GM19452 (cell line): ENCODE measurements around the gene FOXM1.
A peak's percentile ranks its signal among the peaks of the same experiment; 100 is the strongest.
"Not testable (repeated sequence)": the region's sequence is repeated elsewhere in the genome, so short reads cannot be mapped to it uniquely, and the experiment has no call there.

Experiments
- ATAC-seq: cut with Tn5 transposase; IDR thresholded peaks from one replicate; pipeline ENCODE4 v1.9.1; 2021; ENCODE audit not compliant: unreplicated experiment

FOXM1 gene

GRCh38 chr12:2884810-2885209, 7.8 kb upstream of the FOXM1 start:
- ATAC-seq, result no peak

- no peak for ATAC-seq
These were observed 2.9 kb upstream of the FOXM1 start for GRCh38 chr12:2879853-2880252.

GRCh38 chr12:2877953-2878732, 1.2 kb upstream of the FOXM1 start:
- ATAC-seq, result no peak

- peak; percentile 41 for ATAC-seq
These were observed 435 bp downstream of the FOXM1 start for GRCh38 chr12:2876431-2877046.

- ATAC-seq, result not testable (repeated sequence)
These were observed 7.9 kb downstream of the FOXM1 start for GRCh38 chr12:2868986-2869632.

GRCh38 chr12:2864198-2864597, 12.8 kb downstream of the FOXM1 start:
- ATAC-seq, result no peak

GRCh38 chr12:2863402-2863801, 13.6 kb downstream of the FOXM1 start:
- ATAC-seq, result not testable (repeated sequence)

- ATAC-seq, result no peak
These were observed 14.1 kb downstream of the FOXM1 start for GRCh38 chr12:2862876-2863275.

- ATAC-seq, result no peak
These were observed 16.8 kb downstream of the FOXM1 start for GRCh38 chr12:2860170-2860569.

GRCh38 chr12:2858944-2859421, 18.0 kb downstream of the FOXM1 start:
- no peak for ATAC-seq

GRCh38 chr12:2858334-2858733, 18.6 kb downstream of the FOXM1 start:
- ATAC-seq, result no peak

GRCh38 chr12:2857576-2857975, 19.4 kb downstream of the FOXM1 start:
- ATAC-seq, result no peak

- no peak for ATAC-seq
These were observed 19.9 kb downstream of the FOXM1 start, which contains the start of gene TEX52 for GRCh38 chr12:2857021-2857431. TEX52 (minus strand) TSS chr12:2857039; CDS start chr12:2857026, 13 bp downstream.

GRCh38 chr12:2856051-2856450, 20.9 kb downstream of the FOXM1 start:
- ATAC-seq, result no peak

- ATAC-seq, result no peak
These were observed 21.4 kb downstream of the FOXM1 start for GRCh38 chr12:2855546-2855945.

GRCh38 chr12:2854669-2855453, 22.1 kb downstream of the FOXM1 start:
- no peak for ATAC-seq

- ATAC-seq, result no peak
These were observed 23.3 kb downstream of the FOXM1 start for GRCh38 chr12:2853626-2854025.

GRCh38 chr12:2851931-2852330, 25.0 kb downstream of the FOXM1 start:
- no peak for ATAC-seq

- no peak for ATAC-seq
These were observed 31.7 kb downstream of the FOXM1 start for GRCh38 chr12:2845280-2845679.

- no peak for ATAC-seq
These were observed 32.2 kb downstream of the FOXM1 start for GRCh38 chr12:2844786-2845185.

- no peak for ATAC-seq
These were observed 34.0 kb downstream of the FOXM1 start for GRCh38 chr12:2842948-2843347.
